ENCODE measurements around the gene MAP1B.
A peak's percentile ranks its signal among the peaks of the same experiment; 100 is the strongest.

The MAP1B gene

DNA sequence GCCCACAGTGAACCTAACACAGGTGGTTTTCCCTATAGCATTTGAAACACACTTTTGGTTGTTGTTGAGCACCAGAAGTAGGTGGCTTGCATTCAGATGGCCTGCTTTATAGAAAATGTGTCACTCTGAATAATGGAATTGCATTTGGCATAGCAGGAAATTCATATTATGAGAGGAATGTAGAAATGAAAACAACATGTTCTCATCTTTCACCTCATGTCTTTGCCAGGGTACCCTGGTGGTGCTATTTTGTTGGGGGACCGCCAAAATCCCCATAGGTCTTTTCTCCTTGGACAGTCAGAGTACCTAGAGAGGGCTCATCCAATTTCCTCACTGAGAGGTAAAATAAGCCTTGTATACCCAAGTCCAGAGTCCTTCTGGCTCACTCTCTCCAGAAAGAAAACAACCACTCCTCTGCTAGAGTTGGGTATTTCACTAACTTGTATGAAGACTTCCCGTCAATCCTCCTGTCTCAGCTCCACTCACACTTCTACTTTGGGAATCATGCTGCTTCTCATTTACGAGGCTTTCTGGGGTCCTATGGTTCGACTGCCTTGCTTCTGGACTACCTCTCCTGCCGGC, 145.4 kb downstream of the MAP1B start:
- DNase-seq (ENCODE audit: low spot score), result peak; percentile 97

- DNase-seq (ENCODE audit: low spot score), result no peak
Observed at GRCh38 chr5:72255237-72255636, 148.0 kb downstream of the MAP1B start.

DNA sequence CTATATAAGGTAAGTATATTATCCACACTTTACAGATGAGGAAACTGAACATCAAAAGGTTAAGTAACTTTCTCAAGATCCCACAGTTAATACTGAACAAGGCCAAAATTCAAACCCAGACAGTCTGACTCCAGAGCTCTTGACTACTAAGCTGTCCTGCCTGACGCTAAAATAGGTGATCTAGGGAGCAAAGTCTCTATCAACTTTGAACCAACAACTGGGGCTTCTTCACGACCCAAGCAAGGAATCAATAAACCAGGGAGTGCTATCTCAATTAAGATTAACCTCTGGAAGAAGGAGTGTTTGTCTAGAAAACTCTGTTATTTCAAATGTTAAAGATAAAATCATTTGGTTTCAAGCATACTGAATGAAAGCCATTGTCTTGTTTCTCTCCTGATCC, 148.4 kb downstream of the MAP1B start:
- no peak for DNase-seq (ENCODE audit: low spot score)

DNA sequence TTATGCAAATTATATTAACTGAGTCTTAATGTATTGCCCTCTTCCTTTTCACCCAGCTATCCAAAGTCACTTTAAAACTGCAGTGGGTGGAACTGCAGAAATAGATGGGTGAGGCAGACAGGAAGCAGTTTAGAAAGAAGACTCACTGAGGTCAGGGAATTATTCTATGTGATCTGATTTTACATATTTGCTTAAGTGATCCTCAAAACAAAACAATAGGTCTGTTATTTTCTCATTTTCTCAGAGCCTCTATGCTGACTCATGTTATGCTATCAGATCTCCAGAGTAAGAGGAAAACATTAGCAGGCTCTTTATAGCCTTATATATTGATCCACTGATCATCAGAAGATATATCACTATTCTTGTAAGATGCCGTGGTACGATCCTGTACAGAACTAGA, 149.3 kb downstream of the MAP1B start:
- no peak for DNase-seq (ENCODE audit: low spot score)
